ENCODE data around the gene CCDC157. TPM values are rescaled to one million over a fixed set of nuclear protein-coding genes. Genes with fewer than 3 reads are reported as not detected.

The CCDC157 gene
- total and polyA plus RNA-seq, 10 of the 15 experiments (the other 5 are each of a cell fraction or from before 2014, with no cell fraction given) = 0.10 to 2.8 (median 1.2) TPM

DNA sequence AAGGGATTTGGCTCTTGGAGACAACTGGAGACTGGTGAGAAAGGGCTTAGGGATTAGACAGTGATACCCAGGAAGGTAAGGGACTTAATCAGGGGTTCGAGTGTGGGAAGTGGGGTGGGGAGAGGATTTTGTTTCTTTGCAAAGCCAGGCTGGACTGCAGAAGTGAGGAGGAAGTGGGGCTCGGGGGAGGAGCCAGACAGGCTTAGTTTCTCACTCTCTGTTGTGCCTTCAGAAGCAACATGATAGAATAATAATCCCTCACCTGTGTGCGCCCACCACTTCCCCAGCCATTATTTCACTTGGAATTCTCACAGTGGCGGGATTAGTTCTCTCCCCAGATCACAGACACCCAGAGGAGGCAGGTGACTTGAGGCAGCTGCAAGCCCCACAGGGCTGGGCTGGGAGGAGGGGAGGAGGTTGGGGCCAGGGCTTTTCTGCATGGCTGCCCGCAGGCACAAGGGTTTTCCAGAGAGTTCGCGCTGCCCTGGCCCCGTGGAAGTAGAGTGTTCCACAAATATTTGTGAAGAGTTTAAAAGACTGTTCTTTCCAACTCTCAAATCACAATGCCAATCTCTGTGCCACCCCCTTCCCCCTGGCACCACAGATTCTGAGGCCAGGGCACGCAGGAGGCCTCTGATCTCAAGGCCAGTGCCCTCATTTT is 36.0 kb downstream of the CCDC157 start (continued):
- TF ChIP-seq, protein P1, sequence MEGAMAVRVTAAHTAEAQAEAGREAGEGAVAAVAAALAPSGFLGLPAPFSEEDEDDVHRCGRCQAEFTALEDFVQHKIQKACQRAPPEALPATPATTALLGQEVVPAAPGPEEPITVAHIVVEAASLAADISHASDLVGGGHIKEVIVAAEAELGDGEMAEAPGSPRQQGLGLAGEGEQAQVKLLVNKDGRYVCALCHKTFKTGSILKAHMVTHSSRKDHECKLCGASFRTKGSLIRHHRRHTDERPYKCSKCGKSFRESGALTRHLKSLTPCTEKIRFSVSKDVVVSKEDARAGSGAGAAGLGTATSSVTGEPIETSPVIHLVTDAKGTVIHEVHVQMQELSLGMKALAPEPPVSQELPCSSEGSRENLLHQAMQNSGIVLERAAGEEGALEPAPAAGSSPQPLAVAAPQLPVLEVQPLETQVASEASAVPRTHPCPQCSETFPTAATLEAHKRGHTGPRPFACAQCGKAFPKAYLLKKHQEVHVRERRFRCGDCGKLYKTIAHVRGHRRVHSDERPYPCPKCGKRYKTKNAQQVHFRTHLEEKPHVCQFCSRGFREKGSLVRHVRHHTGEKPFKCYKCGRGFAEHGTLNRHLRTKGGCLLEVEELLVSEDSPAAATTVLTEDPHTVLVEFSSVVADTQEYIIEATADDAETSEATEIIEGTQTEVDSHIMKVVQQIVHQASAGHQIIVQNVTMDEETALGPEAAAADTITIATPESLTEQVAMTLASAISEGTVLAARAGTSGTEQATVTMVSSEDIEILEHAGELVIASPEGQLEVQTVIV (IDR thresholded peaks at IDR 0.05; ENCODE audit: borderline replicate concordance, partially characterized antibody) = no peak
- TF ChIP-seq, protein P2, sequence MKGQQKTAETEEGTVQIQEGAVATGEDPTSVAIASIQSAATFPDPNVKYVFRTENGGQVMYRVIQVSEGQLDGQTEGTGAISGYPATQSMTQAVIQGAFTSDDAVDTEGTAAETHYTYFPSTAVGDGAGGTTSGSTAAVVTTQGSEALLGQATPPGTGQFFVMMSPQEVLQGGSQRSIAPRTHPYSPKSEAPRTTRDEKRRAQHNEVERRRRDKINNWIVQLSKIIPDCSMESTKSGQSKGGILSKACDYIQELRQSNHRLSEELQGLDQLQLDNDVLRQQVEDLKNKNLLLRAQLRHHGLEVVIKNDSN (IDR thresholded peaks at IDR 0.05; ENCODE audit: borderline replicate concordance, extremely low read length, insufficient read depth, low read depth, low read length) = no peak
- TF ChIP-seq TCF12 (IDR thresholded peaks at IDR 0.05; ENCODE audit: low read depth, low read length) (peak; percentile 25; the same call in 1 of the 2 replicates), PAX5 (IDR thresholded peaks at IDR 0.05; ENCODE audit: borderline replicate concordance, low read depth, low read length) (peak; percentile 76), SIX5 (IDR thresholded peaks at IDR 0.05; ENCODE audit: low read depth, low read length, severe bottlenecking) (no peak), IKZF2 (IDR thresholded peaks at IDR 0.05) (peak in 1 of 2 experiments; percentile 28; a peak in 2 of 4 replicates), JUNB (IDR thresholded peaks at IDR 0.05) (no peak), IKZF1 (conservative IDR thresholded peaks at IDR 0.05) (0 out of 2 replicates have a peak, but pooled peaks have one; percentile 43), SPI1 (IDR thresholded peaks at IDR 0.05; ENCODE audit: borderline replicate concordance, insufficient read depth, low read depth, low read length) (peak; percentile 74; the same call in 1 of the 2 replicates), POLR2AphosphoS5 (IDR thresholded peaks at IDR 0.05; ENCODE audit: low read length) (0 out of 2 replicates have a peak, but pooled peaks have one; percentile 27), BHLHE40 (IDR thresholded peaks at IDR 0.05; ENCODE audit: borderline replicate concordance in 1 of 2, low read depth in 2 of 2, low read length in 1 of 2) (peak in 1 of 2 experiments; percentile 56; a peak in 1 of 4 replicates), ZNF24 (IDR thresholded peaks at IDR 0.05) (no peak), EED (IDR thresholded peaks at IDR 0.05; ENCODE audit: low read depth) (peak; percentile 43; the same call in 1 of the 2 replicates), NFIC (IDR thresholded peaks at IDR 0.05; ENCODE audit: low read depth, low read length) (no peak), JUND (IDR thresholded peaks at IDR 0.05; ENCODE audit: low read depth, low read length) (no peak), CEBPB (IDR thresholded peaks at IDR 0.05; ENCODE audit: borderline replicate concordance in 1 of 2, low read depth in 2 of 2, low read length in 2 of 2) (no peak)
- TF ChIP-seq, protein P3, sequence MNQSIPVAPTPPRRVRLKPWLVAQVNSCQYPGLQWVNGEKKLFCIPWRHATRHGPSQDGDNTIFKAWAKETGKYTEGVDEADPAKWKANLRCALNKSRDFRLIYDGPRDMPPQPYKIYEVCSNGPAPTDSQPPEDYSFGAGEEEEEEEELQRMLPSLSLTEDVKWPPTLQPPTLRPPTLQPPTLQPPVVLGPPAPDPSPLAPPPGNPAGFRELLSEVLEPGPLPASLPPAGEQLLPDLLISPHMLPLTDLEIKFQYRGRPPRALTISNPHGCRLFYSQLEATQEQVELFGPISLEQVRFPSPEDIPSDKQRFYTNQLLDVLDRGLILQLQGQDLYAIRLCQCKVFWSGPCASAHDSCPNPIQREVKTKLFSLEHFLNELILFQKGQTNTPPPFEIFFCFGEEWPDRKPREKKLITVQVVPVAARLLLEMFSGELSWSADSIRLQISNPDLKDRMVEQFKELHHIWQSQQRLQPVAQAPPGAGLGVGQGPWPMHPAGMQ (IDR thresholded peaks at IDR 0.05; ENCODE audit: borderline replicate concordance) = no peak
- TF ChIP-seq, protein P4, sequence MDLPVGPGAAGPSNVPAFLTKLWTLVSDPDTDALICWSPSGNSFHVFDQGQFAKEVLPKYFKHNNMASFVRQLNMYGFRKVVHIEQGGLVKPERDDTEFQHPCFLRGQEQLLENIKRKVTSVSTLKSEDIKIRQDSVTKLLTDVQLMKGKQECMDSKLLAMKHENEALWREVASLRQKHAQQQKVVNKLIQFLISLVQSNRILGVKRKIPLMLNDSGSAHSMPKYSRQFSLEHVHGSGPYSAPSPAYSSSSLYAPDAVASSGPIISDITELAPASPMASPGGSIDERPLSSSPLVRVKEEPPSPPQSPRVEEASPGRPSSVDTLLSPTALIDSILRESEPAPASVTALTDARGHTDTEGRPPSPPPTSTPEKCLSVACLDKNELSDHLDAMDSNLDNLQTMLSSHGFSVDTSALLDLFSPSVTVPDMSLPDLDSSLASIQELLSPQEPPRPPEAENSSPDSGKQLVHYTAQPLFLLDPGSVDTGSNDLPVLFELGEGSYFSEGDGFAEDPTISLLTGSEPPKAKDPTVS (IDR thresholded peaks at IDR 0.05; ENCODE audit: low read depth, low read length) = peak; percentile 23; the same call in 1 of the 2 replicates
- TF ChIP-seq, protein P5, sequence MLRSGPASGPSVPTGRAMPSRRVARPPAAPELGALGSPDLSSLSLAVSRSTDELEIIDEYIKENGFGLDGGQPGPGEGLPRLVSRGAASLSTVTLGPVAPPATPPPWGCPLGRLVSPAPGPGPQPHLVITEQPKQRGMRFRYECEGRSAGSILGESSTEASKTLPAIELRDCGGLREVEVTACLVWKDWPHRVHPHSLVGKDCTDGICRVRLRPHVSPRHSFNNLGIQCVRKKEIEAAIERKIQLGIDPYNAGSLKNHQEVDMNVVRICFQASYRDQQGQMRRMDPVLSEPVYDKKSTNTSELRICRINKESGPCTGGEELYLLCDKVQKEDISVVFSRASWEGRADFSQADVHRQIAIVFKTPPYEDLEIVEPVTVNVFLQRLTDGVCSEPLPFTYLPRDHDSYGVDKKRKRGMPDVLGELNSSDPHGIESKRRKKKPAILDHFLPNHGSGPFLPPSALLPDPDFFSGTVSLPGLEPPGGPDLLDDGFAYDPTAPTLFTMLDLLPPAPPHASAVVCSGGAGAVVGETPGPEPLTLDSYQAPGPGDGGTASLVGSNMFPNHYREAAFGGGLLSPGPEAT (IDR thresholded peaks at IDR 0.05; ENCODE audit: low read depth) = peak; percentile 33; the same call in 1 of the 2 replicates
